Epithelial cell of esophagus (primary cell): ENCODE measurements around the gene LNX2.

ENCODE experiments used
- DNase-seq: peaks from one replicate; pipeline ENCODE4 v3.0.0; 2010; ENCODE audit warnings: low read depth
- H3K4me3 ChIP-seq: 2 replicates; pipeline ENCODE4 v1.5.1; 2011; ENCODE audit warnings: mild to moderate bottlenecking, low read length, control low read depth
- CTCF ChIP-seq: IDR thresholded peaks from 2 replicates; pipeline ENCODE4 v1.5.1; 2011; ENCODE audit warnings: low read depth, mild to moderate bottlenecking, low read length, control low read depth, inconsistent platforms; ENCODE audit not compliant: insufficient read depth; ENCODE audit errors: missing control alignments

Gene LNX2

GRCh38 chr13:27620377-27621115, at the start of gene LNX2:
Gene LNX2 (minus strand): TSS chr13:27620529. CDS start chr13:27581703, 38,826 bp downstream.
- peak; percentile 98 for DNase-seq
- TF ChIP-seq CTCF, result no peak
- H3K4me3 ChIP-seq, result peak within 1 kb of the TSS; percentile 81

GRCh38 chr13:27667946-27668345, 47.6 kb upstream of the LNX2 start:
- TF ChIP-seq CTCF, result no peak
- DNase-seq, result no peak
- no peak overlapping the region for H3K4me3 ChIP-seq

GRCh38 chr13:27666951-27667350, 46.6 kb upstream of the LNX2 start:
- TF ChIP-seq CTCF, result no peak
- no peak for DNase-seq
- H3K4me3 ChIP-seq, result no peak overlapping the region

GRCh38 chr13:27665761-27666160, 45.4 kb upstream of the LNX2 start:
- H3K4me3 ChIP-seq, result no peak overlapping the region
- DNase-seq, result no peak
- TF ChIP-seq CTCF, result no peak

GRCh38 chr13:27665333-27665732, 45.0 kb upstream of the LNX2 start:
- H3K4me3 ChIP-seq, result no peak overlapping the region
- DNase-seq, result peak; percentile 33
- peak; percentile 52 for TF ChIP-seq CTCF

- no peak for TF ChIP-seq CTCF
- peak; percentile 29 for DNase-seq
- H3K4me3 ChIP-seq, result no peak overlapping the region
Observed at GRCh38 chr13:27663947-27664346, 43.6 kb upstream of the LNX2 start.
